GM12864 (cell line): ENCODE results near the gene ERC2.

Experiments
- DNase-seq: peaks from one replicate; pipeline ENCODE4 v3.0.0-alpha.2; 2011; ENCODE audit warnings: low read depth
- H3K4me3 ChIP-seq: 2 replicates; pipeline ENCODE4 v1.5.1; 2011; ENCODE audit warnings: mild to moderate bottlenecking, low read depth, low read length, control low read depth
- CTCF ChIP-seq: IDR thresholded peaks from 2 replicates; pipeline ENCODE4 v1.5.1; 2011; ENCODE audit warnings: low read depth, mild to moderate bottlenecking, moderate library complexity, low read length, control low read depth, inconsistent platforms; ENCODE audit errors: missing control alignments

The ERC2 gene

DNA sequence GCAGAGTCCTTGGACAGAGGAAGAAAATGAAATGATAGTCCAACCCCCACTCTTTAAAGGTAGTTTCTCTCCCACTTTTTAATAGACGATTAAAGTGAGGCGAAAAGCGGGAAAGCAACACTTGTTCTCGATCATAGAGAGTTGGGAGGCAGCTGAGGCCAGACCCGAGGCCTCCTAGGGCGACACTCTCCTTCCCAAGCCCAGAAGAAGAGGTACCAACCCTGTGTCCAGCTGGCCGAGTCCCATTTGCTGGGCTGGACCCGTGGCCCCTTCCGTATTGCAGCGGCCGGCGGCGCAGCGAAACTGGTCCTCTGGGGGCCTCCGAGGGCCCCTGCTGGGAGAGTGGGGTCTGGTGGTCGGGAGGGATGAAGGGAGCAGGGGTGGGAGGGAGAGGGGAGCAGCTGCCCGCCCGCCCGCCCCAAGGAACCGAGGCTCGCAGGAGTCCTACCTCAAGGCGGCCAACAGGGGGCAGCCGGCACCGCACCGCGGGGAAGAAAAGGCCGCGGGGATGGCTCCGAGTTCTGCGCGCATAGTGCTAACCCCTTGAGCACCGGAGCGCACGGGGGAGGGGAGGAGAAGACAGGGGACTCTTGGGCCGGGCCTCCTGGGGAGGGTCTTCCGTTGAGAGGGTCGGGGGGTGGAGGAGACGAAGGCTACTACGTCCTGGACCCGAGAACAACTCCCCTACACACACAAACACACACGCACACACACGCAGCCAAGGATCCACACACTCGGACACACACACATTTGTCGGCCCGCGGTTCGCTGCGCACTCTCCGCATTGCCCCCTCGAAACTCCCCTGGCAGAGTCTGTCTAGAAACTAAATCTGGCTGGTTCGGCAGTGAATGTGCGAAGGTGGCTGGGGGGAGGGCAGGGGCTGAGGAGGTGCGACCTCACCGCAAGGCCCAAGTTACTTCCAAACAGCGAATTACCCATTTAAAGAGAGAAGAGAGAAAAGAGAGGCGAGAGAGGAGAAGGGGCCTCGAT lies 983.2 kb downstream of the ERC2 start:
- peak overlapping the region; percentile 76 for H3K4me3 ChIP-seq
- peak; percentile 75 for TF ChIP-seq CTCF

DNA sequence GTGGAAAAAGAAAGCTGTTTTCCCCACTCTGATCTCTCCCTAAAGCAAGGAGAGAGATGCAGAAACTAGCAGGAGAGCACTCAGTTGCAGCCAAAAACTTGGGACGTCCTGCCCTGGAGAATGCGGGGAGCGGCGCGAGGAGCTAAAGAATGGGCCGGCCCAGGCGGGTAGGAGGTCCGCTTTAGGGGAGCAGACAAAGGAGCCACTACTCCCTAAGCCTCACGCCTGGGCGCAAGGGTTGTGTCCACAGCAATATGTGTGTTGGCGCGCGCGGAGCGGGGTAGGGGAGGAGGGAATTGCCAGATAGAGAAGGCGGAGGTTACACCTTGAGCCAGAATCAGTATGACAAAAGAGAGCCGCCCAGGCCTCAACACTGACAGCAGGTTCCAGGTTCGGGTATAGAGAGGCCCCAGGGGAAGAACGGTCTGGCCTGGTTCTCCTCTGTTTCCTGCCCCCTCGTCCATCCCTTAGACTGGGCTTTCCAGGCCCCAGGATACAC lies 984.0 kb downstream of the ERC2 start:
- no peak for DNase-seq

More for the DNA sequence above, 983.2 kb downstream of the ERC2 start:
- DNase-seq: peak; percentile 42

DNA sequence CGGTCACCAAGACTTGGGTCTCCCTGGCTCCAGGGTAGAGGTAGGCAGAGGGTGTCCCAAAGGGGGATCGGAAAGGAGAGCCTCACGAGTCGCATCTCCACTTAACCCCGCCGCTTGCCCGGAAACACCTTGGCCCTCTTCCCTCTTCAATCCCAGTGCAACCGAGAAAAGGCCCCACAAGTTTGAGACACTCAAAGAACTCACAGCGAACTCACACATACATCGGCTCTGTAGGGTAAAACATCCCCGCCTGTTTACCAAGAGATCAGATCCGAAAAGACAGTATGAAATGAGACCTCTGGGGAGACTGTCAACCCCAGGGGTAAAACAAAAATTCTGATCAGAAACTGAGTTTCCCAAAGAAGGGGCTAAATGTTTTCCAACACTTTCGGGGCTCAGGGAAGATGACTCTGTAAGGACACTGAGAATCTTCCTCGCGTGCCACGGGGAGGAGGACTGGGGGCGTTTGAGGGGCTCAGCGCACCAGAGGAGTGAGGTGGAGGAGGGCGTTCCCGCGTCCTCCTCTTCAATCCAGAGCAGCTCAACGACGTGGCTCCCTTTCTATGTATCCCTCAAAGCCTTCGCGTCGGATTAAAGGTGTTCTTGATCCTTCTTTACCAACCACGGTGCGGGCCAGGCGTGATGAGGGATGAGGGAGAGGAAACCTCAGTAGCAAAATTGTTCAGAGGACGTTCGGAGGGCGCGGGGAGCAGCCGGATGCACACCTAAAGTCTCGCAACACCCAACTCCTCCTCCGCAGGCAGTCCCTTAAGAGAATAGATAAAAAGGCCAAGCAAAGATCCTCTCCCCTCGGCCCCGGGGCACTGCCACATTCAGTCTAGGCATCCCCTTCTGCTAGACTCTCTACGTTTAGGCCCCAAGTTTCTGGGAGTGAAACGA lies 984.8 kb downstream of the ERC2 start:
- no peak for TF ChIP-seq CTCF
- H3K4me3 ChIP-seq: peak overlapping the region; percentile 40
- no peak for DNase-seq

More for the DNA sequence above, 984.0 kb downstream of the ERC2 start:
- peak overlapping the region; percentile 40; the same call in 1 of the 2 replicates for H3K4me3 ChIP-seq
- no peak for TF ChIP-seq CTCF

- peak overlapping the region; percentile 40 for H3K4me3 ChIP-seq
- DNase-seq: no peak
- no peak for TF ChIP-seq CTCF
Observed at GRCh38 chr3:55482496-55483195, 985.6 kb downstream of the ERC2 start.

GRCh38 chr3:55481744-55482495 lies 986.3 kb downstream of the ERC2 start:
- peak overlapping the region; percentile 13; the same call in 1 of the 2 replicates for H3K4me3 ChIP-seq
- DNase-seq: no peak
- peak; percentile 24 for TF ChIP-seq CTCF
